Aorta (tissue), 5 donors: Measurements from ENCODE around the gene RNF207. TPM values are rescaled to one million over a fixed set of nuclear protein-coding genes. Genes with fewer than 3 reads are reported as not detected.
A peak's percentile ranks its signal among the peaks of the same experiment; 100 is the strongest.

Experiments
- ATAC-seq: fragments of 200-7000 bp; cut with Tn5 transposase; one replicate; pipeline ENCODE4 v1.9.1; 2022; ENCODE audit warnings: moderate library complexity; ENCODE audit not compliant: low FRiP score
- DNase-seq, 2 donors: peaks; one replicate each; pipeline ENCODE4 v3.0.0-alpha.2; 2020
- H3K27ac ChIP-seq, 2 donors: one replicate each; pipeline ENCODE4 v1.5.1; 2013; ENCODE audit warnings: low read length in 2 of 2, mild to moderate bottlenecking in 2 of 2, moderate library complexity in 2 of 2, control low read depth in 1 of 2, inconsistent platforms in 1 of 2, low read depth in 1 of 2
- H3K27me3 ChIP-seq, 2 donors: one replicate each; pipeline ENCODE4 v1.6.1; 2013; ENCODE audit warnings: control low read depth in 1 of 2, low read length in 1 of 2, mild to moderate bottlenecking in 1 of 2, moderate library complexity in 1 of 2; ENCODE audit not compliant: insufficient read depth in 2 of 2, control insufficient read depth in 1 of 2
- H3K36me3 ChIP-seq, 2 donors: one replicate each; pipeline ENCODE4 v1.6.1; 2013; ENCODE audit warnings: control low read depth in 1 of 2, low read length in 1 of 2, mild to moderate bottlenecking in 1 of 2; ENCODE audit not compliant: insufficient read depth in 2 of 2, control insufficient read depth in 1 of 2
- H3K4me1 ChIP-seq, 2 donors: one replicate each; pipeline ENCODE4 v1.6.1; 2013; ENCODE audit warnings: low read length in 2 of 2, control low read depth in 1 of 2, mild to moderate bottlenecking in 1 of 2, moderate library complexity in 1 of 2; ENCODE audit not compliant: insufficient read depth in 2 of 2, control insufficient read depth in 1 of 2
- H3K4me3 ChIP-seq, 2 donors: one replicate each; pipeline ENCODE4 v1.5.1; 2013; ENCODE audit warnings: low read length in 2 of 2, control low read depth in 1 of 2, mild to moderate bottlenecking in 1 of 2
- H3K9me3 ChIP-seq: one replicate; pipeline ENCODE4 v1.6.1; 2013; ENCODE audit warnings: mild to moderate bottlenecking, low read length; ENCODE audit not compliant: control insufficient read depth
- WGBS, 2 donors: extraction: QIAGEN DNeasy Blood & Tissue Kit; methylation state at CpG; one replicate each; pipeline ENCODE4 v1.1.7; 2013; 5-methylcytosine and 5-hydroxymethylcytosine counted together
- intact Hi-C, 2 donors: fragments of 100-400 bp; cut with DNase I; formaldehyde crosslinking; loops; one replicate each; pipeline versions ENCODE4 v1.14.2 to v1.15.0; 2022
- polyA plus RNA-seq, 2 donors: library from polyadenylated mRNA; stranded (reverse); fragments of 200-250 nt; gene quantifications; one replicate each; pipeline ENCODE4 v1.2.3, GENCODE V29; 2013
- total RNA-seq, 2 donors: library from RNA; stranded (reverse); fragmentation: NEBNext Ultra II Directional; extraction: Animal tissue kit (Norgen Biotek cat#: 25700); gene quantifications; one replicate each; pipeline ENCODE4 v1.2.1, GENCODE V29; 2021
- donor health status: healthy with polysubstance abuse.
- donor health status: Bipolar disorder and iron deficiency.
- donor health status: DM: no; HTN: no; CAD: no.
- donor health status: DM: no; HTN: no; CAD: no.
- donor health status: DM: yes; HTN: yes; CAD: no.

RNF207 gene
- total and polyA plus RNA-seq, 4 donors = 1.5 to 31.4 (median 14.5) TPM

DNA sequence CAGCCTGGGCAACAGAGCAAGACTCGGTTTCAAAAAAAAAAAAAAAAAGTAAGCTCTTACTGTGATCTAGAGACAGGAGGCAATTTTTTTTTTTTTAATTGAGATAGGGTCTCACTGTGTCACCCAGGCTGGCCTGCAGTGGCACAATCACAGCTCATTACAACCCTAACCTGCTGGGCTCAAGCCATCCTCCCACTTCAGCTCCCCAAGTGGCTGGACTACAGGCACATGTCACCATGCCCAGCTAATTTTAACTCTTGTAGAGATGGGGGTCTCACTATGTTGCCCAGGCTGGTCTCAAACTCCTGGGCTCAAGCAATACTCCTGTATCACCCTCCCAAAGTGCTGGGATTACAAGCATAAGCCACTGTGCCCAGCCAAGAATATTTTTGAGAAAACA, 14.0 kb upstream of the RNF207 start:
- ATAC-seq (no peak), DNase-seq (no peak)
- WGBS, 2 donors = 97% methylated on average over 1 of the region's 1 CpG; no CpG with 5 or more reads in 1 of the 2 donors
- no peaks in the 10 kb centered on the region for H3K4me1 ChIP-seq
- no peaks in the 10 kb centered on the region for H3K9me3 ChIP-seq
- no peak overlapping the region for H3K27ac ChIP-seq
- H3K4me3 ChIP-seq = no peak overlapping the region
- peaks cover 0 to 5% of the 10 kb centered on the region in 2 donors for H3K36me3 ChIP-seq
- intact Hi-C loops = no loop called here
- no peaks in the 10 kb centered on the region for H3K27me3 ChIP-seq

DNA sequence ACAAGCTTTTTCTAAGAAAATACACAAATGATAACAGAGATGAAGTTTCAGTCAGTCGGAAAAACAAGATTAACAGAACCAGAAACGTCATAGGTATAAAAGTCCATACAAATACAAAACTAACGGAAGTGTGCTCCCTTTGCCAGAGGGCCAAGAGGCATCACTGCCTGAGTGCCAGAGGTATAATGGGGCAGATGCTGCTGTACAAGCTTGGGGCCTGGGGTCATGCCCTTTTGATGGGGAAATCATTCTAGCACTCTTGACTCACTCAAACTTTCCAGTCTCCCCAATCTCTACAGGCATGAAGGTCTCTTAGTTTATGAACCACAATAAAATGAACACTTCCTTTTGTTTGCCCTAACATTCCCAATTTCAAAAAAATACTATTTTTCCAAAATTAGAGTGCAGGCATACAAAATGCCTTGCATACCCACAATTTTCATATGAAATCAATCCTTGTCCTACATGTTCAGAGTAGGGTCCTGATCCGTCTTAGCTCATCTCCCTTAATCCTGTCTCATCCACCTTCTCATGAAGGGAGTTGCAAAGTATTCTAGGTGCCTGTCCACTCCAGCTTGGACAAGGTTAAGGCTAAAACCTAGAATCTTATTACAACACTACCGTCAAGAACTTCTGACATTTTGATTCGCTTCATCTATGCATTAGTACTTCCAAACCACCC, 8.0 kb upstream of the RNF207 start:
- DNase-seq = no peak
- WGBS, 2 donors = 66 to 69% methylated on average over 6 of the region's 6 CpGs
- H3K4me1 ChIP-seq = no peaks in the 10 kb centered on the region

GRCh38 chr1:6198646-6199297, 7.1 kb upstream of the RNF207 start:
- WGBS, 2 donors = 1% methylated on average over 31 of the region's 31 CpGs
- intact Hi-C loops = no loop called here
- H3K4me1 ChIP-seq = no peaks in the 10 kb centered on the region

More for the DNA sequence above, 8.0 kb upstream of the RNF207 start:
- Histone ChIP-seq H3K27me3 (no peaks in the 10 kb centered on the region), H3K4me3 (peak overlapping the region in 1 of 2 donors; percentile 85), H3K36me3 (peaks cover 0 to 1% of the 10 kb centered on the region in 2 donors), H3K9me3 (no peaks in the 10 kb centered on the region), H3K27ac (no peak overlapping the region)
- intact Hi-C loops = no loop called here
- no peak for ATAC-seq

DNA sequence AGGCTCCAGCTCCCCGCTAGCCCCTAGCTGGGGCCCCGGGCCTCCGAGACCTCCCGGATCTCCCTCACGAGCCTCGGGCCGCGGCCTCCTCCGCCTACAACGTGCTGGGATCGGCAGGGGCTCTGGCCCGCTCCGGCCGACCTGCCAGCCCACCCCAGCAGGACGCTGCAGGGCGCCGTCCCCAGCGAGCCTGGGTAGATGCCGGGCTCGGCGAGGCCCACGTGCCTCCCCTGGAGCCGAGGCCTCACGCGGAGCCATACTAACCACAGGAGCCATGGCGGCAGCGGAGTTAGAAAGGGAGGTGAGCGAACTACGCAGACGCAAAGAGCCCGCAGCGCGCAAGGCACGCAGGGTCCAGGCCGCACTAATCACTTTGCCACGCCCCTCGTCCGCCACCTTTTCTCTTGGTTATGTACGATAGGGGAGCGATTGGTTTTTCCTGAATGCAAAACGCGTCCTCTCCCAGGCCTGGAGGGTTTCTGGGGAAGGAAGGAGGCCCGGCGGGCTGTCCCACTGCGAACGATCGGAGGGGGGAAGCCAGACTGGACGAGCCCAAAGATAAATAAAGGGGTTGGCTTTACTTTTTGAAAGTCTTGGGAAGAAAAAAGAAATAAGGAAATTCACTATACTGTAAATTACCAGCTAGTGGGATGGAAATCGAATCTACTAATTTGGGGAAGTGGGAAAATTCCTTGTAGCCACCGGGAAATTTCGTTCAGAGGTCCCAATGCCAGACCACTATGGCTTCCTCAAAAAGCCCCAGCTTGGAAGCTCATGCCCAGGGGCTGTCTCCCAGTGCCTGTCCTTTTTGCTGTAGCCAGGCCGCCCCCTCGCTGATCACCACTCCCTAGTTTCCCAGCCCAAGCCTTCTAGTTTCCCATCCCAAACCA, 6.4 kb upstream of the RNF207 start, which contains the start of gene RPL22:
Gene RPL22, minus strand, starts transcription at position 298 of the 890 bp plus-strand sequence. Its CDS starts 22 bp downstream, at position 276.
- Histone ChIP-seq H3K27me3 (no peaks in the 10 kb centered on the region), H3K4me1 (no peaks in the 10 kb centered on the region), H3K27ac (peak within 1 kb of the TSS in 1 of 2 donors; percentile 61), H3K4me3 (peak within 1 kb of the TSS; percentile 61 to 85), H3K36me3 (no peaks in the 10 kb centered on the region), H3K9me3 (no peaks in the 10 kb centered on the region)
- 1% methylated on average over 52 to 53 of the region's 53 CpGs for WGBS, 2 donors
- intact Hi-C loops = loop anchor here in 1 of 2 donors (10.0 kb wide), 1 partner anchor 205 kb away; the partner anchor contains the start of gene NPHP4
- DNase-seq (peak; percentile 99), ATAC-seq (peak; percentile 99)

More at GRCh38 chr1:6198646-6199297, 7.1 kb upstream of the RNF207 start:
- H3K27me3 ChIP-seq = no peaks in the 10 kb centered on the region
- no peak overlapping the region for H3K27ac ChIP-seq
- no peaks in the 10 kb centered on the region for H3K9me3 ChIP-seq
- peak overlapping the region; percentile 61 to 85 for H3K4me3 ChIP-seq
- H3K36me3 ChIP-seq = peaks cover 0 to 1% of the 10 kb centered on the region in 2 donors
- no peak for DNase-seq
- no peak for ATAC-seq

DNA sequence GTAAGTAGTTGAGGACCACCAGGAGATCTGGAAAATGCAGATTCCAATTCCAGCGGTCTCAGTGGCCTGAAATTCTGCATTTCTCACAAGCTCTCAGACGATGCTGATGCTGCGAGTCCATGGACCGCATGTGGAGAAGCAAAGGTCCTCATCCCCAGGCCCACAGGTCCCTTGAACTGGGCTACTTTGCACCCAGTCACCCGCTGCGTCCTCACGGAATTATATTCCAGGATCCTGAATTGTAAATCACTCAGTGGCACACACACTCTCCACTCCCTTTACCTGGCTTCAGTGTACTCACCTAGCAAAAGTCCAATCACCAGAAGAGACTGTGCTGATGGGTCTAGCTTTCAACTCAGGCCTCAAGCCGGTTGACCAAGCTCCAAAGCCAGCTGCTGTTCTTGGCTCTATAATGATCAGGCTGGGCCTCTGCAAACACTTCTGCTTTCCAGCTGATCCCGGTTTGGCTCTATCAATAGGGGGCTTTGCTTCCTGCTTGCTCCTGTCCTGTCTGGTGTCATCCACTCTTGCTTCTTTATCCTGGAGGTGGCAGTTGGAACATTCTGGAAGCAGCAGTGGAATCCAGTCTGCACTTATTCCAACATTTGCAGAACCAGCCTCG, 5.6 kb upstream of the RNF207 start:
- intact Hi-C loops = loop anchor here in 1 of 2 donors (10.0 kb wide), 1 partner anchor 205 kb away; the partner anchor contains the start of gene NPHP4
- no peaks in the 10 kb centered on the region for H3K27me3 ChIP-seq
- ATAC-seq (no peak), DNase-seq (no peak)
- no peaks in the 10 kb centered on the region for H3K9me3 ChIP-seq
- H3K4me1 ChIP-seq = no peaks in the 10 kb centered on the region
- no peaks in the 10 kb centered on the region for H3K36me3 ChIP-seq
- H3K4me3 ChIP-seq = peak overlapping the region; percentile 11 to 14
- H3K27ac ChIP-seq = peak overlapping the region in 1 of 2 donors; percentile 61
- WGBS, 2 donors = 57 to 58% methylated on average over 10 of the region's 10 CpGs

GRCh38 chr1:6202256-6202655, 3.7 kb upstream of the RNF207 start:
- no peaks in the 10 kb centered on the region for H3K9me3 ChIP-seq
- ATAC-seq = no peak
- H3K27ac ChIP-seq = no peak overlapping the region
- no peaks in the 10 kb centered on the region for H3K36me3 ChIP-seq
- no peaks in the 10 kb centered on the region for H3K4me1 ChIP-seq
- 85 to 87% methylated on average over 7 of the region's 7 CpGs for WGBS, 2 donors
- no peak overlapping the region for H3K4me3 ChIP-seq
- no peaks in the 10 kb centered on the region for H3K27me3 ChIP-seq
- intact Hi-C loops = loop anchor here in 1 of 2 donors (10.0 kb wide), 1 partner anchor 207 kb away; the partner anchor contains the start of gene NPHP4
- no peak for DNase-seq

DNA sequence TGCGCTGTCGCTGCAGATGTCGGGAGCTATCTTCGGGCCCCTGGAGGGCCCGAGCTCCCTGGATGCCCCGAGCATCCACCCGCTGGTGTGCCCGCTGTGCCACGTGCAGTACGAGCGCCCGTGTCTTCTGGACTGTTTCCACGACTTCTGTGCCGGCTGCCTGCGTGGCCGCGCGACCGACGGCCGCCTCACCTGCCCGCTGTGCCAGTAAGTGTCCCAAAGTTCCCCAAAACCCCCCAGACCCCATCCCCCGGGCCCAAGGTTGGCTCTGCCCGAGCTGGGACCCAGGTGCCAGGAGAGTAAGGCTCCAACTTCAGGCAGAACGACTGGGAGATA, 569 bp downstream of the RNF207 start:
- H3K9me3 ChIP-seq = no peaks in the 10 kb centered on the region
- ATAC-seq (no peak), DNase-seq (no peak)
- WGBS, 2 donors = 3 to 7% methylated on average over 25 of the region's 25 CpGs
- no peaks in the 10 kb centered on the region for H3K4me1 ChIP-seq
- H3K36me3 ChIP-seq = no peaks in the 10 kb centered on the region
- intact Hi-C loops = loop anchor here in 1 of 2 donors (2.0 to 10.0 kb wide), 2 partner anchors 28 to 212 kb away; partner anchors contain the start of genes ICMT and NPHP4
- H3K4me3 ChIP-seq = peak overlapping the region; percentile 23 to 45
- no peaks in the 10 kb centered on the region for H3K27me3 ChIP-seq
- H3K27ac ChIP-seq = no peak overlapping the region
